Right lobe of liver (tissue), 4 donors: ENCODE measurements around the gene FYN.

Experiments
- POLR2A ChIP-seq: fragments of 450-650 bp; IDR thresholded peaks from one replicate; pipeline ENCODE4 v1.6.1; 2017; ENCODE audit warnings: antibody characterized with exemption, mild to moderate bottlenecking
- TF ChIP-seq, protein P1 (sequence below), 4 donors: fragments of 200-600 bp in 3 of 4; fragments of 450-650 bp in 1 of 4; IDR thresholded peaks; one replicate each; pipeline versions ENCODE4 v1.5.1 to v1.8.0; 2016 to 2022; ENCODE audit warnings: antibody characterized with exemption in 4 of 4, mild to moderate bottlenecking in 2 of 4
- donor health status: DM: no; HTN: no; CAD: no.
- donor health status: DM: no; HTN: no; CAD: no.
- donor health status: DM: no; HTN: yes; CAD: no.

DNA sequence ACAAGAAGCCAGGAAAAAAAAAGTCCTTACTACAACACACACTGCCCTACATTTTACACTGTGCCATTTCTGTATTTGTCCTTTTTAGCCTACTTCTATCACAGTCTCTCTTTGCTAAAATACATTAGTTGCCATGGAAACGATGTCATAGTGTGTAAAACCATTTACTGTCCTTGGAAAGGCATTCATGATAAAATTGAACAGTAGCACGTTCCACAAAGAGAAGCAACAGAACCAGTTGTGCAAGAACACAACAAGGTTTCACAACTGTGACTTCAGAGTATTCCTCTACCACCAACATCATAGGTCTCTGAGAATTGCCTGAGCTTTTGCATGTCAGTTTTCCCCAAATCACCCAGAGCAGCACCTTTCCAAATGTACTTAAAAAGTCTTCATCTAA, 20.5 kb downstream of the FYN start:
- TF ChIP-seq, protein P1, sequence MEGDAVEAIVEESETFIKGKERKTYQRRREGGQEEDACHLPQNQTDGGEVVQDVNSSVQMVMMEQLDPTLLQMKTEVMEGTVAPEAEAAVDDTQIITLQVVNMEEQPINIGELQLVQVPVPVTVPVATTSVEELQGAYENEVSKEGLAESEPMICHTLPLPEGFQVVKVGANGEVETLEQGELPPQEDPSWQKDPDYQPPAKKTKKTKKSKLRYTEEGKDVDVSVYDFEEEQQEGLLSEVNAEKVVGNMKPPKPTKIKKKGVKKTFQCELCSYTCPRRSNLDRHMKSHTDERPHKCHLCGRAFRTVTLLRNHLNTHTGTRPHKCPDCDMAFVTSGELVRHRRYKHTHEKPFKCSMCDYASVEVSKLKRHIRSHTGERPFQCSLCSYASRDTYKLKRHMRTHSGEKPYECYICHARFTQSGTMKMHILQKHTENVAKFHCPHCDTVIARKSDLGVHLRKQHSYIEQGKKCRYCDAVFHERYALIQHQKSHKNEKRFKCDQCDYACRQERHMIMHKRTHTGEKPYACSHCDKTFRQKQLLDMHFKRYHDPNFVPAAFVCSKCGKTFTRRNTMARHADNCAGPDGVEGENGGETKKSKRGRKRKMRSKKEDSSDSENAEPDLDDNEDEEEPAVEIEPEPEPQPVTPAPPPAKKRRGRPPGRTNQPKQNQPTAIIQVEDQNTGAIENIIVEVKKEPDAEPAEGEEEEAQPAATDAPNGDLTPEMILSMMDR (IDR thresholded peaks at IDR 0.05): no peak
- no peak for TF ChIP-seq POLR2A
